ENCODE data around the gene RASGRF2.
"Not testable (repeated sequence)": the region's sequence is repeated elsewhere in the genome, so short reads cannot be mapped to it uniquely, and the experiment has no call there.

The RASGRF2 gene

GRCh38 chr5:80985600-80986228 lies 25.6 kb downstream of the RASGRF2 start:
- DNase-seq (ENCODE audit: low spot score): no peak

GRCh38 chr5:80986382-80986781 lies 26.2 kb downstream of the RASGRF2 start:
- no peak for DNase-seq (ENCODE audit: low spot score)

GRCh38 chr5:80987078-80987766 lies 27.1 kb downstream of the RASGRF2 start:
- no peak for DNase-seq (ENCODE audit: low spot score)

- DNase-seq (ENCODE audit: low spot score): no peak
Observed at GRCh38 chr5:80988419-80988935, 28.3 kb downstream of the RASGRF2 start.

GRCh38 chr5:80989883-80990282 lies 29.7 kb downstream of the RASGRF2 start:
- no peak for DNase-seq (ENCODE audit: low spot score)

- no peak for DNase-seq (ENCODE audit: low spot score)
Observed at GRCh38 chr5:80990527-80990926, 30.4 kb downstream of the RASGRF2 start.

- no peak for DNase-seq (ENCODE audit: low spot score)
Observed at GRCh38 chr5:80990971-80991370, 30.8 kb downstream of the RASGRF2 start.

GRCh38 chr5:80995908-80996307 lies 35.7 kb downstream of the RASGRF2 start:
- no peak for DNase-seq (ENCODE audit: low spot score)

GRCh38 chr5:80998590-80998979 lies 38.4 kb downstream of the RASGRF2 start:
- DNase-seq (ENCODE audit: low spot score): no peak

GRCh38 chr5:81003811-81004386 lies 43.7 kb downstream of the RASGRF2 start:
- no peak for DNase-seq (ENCODE audit: low spot score)

GRCh38 chr5:81005708-81006107 lies 45.5 kb downstream of the RASGRF2 start:
- DNase-seq (ENCODE audit: low spot score): no peak

- no peak for DNase-seq (ENCODE audit: low spot score)
Observed at GRCh38 chr5:81006231-81006630, 46.1 kb downstream of the RASGRF2 start.

GRCh38 chr5:81006947-81007636 lies 46.9 kb downstream of the RASGRF2 start:
- no peak for DNase-seq (ENCODE audit: low spot score)

GRCh38 chr5:81007637-81008027 lies 47.5 kb downstream of the RASGRF2 start:
- no peak for DNase-seq (ENCODE audit: low spot score)

GRCh38 chr5:81010336-81011169 lies 50.4 kb downstream of the RASGRF2 start:
- no peak for DNase-seq (ENCODE audit: low spot score)

- DNase-seq (ENCODE audit: low spot score): no peak
Observed at GRCh38 chr5:81014348-81014747, 54.2 kb downstream of the RASGRF2 start.

GRCh38 chr5:81016116-81016515 lies 56.0 kb downstream of the RASGRF2 start:
- no peak for DNase-seq (ENCODE audit: low spot score)

GRCh38 chr5:81017320-81017719 lies 57.2 kb downstream of the RASGRF2 start:
- DNase-seq (ENCODE audit: low spot score): no peak

GRCh38 chr5:81018608-81019007 lies 58.4 kb downstream of the RASGRF2 start:
- DNase-seq (ENCODE audit: low spot score): not testable (repeated sequence)

- no peak for DNase-seq (ENCODE audit: low spot score)
Observed at GRCh38 chr5:81019748-81020147, 59.6 kb downstream of the RASGRF2 start.

GRCh38 chr5:81020478-81021167 lies 60.5 kb downstream of the RASGRF2 start:
- DNase-seq (ENCODE audit: low spot score): no peak

All from SK-N-DZ (cell line).